ENCODE data around the gene LAP3.

LAP3 gene

GRCh38 chr4:17650406-17650805, 73.4 kb downstream of the LAP3 start:
- TF ChIP-seq GATA1 (IDR thresholded peaks at IDR 0.05; ENCODE audit: low read depth, low read length) (no peak), POLR2A (IDR thresholded peaks at IDR 0.05; ENCODE audit: low read length) (no peak)
- DNase-seq, result no peak

GRCh38 chr4:17654701-17655100, 77.7 kb downstream of the LAP3 start:
- TF ChIP-seq POLR2A (IDR thresholded peaks at IDR 0.05; ENCODE audit: low read length) (no peak), GATA1 (IDR thresholded peaks at IDR 0.05; ENCODE audit: low read depth, low read length) (no peak)
- DNase-seq, result no peak

GRCh38 chr4:17657090-17657489, 80.1 kb downstream of the LAP3 start:
- no peak for DNase-seq
- TF ChIP-seq GATA1 (IDR thresholded peaks at IDR 0.05; ENCODE audit: low read depth, low read length), result no peak
- TF ChIP-seq POLR2A (IDR thresholded peaks at IDR 0.05; ENCODE audit: low read length), result no peak

Measured in erythroblast (primary cell).